IPS-NIHi11 (cell line): Measurements from ENCODE around the gene ENPEP.
"Not testable (repeated sequence)": the region's sequence is repeated elsewhere in the genome, so short reads cannot be mapped to it uniquely, and the experiment has no call there.

Experiments
- DNase-seq: peaks from one replicate; pipeline ENCODE4 v3.0.0; 2012; ENCODE audit warnings: mixed read lengths, low spot score

Gene ENPEP

DNA sequence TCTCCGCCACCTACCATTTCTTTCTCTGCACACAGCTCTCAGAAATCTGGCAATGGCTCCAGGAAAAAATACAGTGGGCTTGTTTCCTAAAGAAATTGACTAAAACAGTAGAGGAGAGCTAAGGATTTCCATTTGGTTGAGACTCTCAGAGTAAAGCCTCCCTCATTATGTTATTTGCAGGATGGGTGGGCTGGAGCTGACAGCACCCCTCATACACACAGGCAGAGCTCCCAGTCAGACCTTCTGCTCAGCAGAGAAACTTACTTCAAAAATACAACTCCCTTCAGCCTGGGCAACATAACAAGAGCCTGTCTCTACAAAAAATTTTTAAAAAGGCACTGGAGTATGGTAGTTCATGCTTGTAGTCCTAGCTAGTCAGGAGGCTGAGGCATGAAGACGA is 44.9 kb downstream of the ENPEP start:
- no peak for DNase-seq

DNA sequence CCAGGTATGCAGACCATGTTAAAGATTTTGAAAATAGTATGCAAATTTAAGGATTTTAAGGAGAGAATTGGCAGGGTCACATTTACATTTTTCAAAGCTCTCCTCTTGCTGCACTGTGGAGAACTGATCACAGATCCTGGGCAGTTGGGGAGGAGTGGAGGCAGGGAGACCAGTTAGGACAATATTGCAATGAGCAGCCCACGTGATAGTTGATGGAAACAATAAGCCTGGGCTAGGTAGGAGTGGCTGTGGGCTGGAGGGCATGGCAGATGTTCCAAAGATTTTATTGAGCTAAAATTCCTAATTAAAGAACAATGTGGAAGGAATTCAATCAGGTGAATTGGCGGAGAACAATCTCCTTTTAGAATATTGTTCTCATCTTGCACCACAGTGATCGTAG is 50.6 kb downstream of the ENPEP start:
- no peak for DNase-seq

DNA sequence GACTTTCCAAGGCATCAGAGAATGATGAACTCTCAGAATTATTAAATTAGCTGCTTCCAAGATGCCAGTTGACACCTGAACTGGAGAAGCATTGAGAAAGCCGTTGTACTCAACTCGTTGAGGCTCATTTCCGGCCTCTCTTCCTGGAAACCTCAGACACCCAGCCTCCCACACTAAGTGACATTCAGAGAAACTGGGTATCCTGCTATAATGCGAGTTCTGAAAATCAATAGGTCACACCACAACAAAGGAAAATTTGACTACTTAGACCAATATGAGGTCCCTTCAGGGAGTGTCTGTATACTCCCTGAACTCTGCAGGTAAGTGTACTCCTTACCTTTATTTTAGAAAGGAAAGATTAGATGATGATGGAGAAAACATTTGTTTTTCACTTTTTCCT is 51.2 kb downstream of the ENPEP start:
- no peak for DNase-seq

DNA sequence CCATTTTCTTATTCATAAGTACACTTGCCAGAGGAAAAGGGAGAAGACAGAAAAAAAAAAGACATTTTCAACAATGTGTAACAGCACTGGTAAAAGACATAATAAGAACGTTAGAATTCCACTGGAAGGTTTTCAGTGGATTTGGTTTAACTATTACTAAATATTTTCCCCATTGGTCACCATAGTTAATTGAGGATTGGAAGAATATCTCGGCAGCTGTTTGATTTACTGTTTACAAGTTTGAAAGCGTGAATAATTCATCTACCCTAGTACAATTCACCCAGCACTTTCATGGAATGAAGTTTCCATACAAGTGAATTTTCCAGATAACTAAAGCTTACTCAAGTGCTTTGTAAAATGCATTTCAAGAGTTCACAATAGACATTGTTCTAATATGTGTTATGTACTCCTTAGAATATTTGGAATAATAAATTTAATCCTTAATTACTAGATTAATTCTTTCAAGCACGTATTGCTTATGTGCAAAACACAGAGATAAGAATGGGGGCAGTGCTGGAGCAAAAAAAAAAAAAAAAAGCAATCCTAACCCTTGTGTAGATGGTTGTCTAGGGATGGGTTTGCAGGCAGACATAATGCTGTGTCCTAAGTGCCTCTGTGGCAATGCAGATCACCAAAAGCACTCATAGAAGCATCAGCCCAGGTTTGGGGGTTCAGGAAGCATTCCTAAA is 57.1 kb downstream of the ENPEP start:
- DNase-seq: no peak

DNA sequence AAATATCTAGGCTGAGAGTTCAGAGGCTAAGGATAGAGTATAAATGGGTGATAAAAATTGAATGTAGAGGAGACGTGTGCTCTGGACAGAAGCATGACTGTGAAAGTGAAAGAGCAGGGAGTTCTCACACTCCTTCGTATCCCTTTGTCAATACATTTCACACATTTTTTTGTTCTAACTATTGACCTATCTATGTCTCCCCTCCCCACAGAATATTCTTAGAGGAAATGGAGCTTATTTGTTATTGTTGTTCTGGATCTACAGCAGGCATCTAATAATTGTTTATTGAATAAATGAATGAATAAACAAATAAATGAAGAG is 57.6 kb downstream of the ENPEP start:
- DNase-seq: no peak

DNA sequence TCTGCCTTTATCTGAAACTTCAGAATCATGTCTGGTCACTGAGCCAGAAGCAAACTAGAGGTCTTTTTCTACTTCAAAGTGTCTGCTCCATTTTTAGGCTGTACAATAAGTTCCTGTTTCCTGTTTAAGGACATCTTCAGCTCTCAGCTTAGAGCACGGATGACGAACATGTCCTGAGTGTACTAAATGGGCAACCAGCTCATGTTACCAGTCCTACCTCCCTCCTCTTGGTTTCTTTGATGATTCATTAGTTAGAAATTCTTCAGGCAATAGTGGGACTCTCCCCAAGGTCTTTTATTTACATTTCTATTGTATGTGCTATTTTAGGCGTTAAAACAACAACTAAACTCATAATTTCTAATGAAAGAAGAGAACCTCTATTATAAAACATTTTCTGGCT is 58.0 kb downstream of the ENPEP start:
- DNase-seq: peak; percentile 46

DNA sequence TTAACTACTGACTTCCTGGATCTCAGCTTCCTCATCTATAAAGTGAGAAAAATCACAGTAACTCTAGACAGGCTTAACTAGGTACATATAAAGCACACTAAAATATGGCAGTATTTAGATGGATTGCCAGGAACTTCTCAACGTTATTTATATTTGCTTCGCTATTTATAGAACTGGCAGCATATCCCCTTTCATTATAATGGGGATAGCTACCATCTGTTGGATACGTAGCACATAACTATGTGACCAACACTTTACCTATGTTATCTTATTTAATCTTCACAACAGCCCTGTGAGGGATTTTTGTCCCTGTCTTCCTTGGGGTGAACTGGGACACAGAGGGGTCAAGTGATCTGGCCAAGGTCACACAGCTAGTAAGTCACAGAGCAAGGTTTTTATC is 64.6 kb downstream of the ENPEP start:
- no peak for DNase-seq

DNA sequence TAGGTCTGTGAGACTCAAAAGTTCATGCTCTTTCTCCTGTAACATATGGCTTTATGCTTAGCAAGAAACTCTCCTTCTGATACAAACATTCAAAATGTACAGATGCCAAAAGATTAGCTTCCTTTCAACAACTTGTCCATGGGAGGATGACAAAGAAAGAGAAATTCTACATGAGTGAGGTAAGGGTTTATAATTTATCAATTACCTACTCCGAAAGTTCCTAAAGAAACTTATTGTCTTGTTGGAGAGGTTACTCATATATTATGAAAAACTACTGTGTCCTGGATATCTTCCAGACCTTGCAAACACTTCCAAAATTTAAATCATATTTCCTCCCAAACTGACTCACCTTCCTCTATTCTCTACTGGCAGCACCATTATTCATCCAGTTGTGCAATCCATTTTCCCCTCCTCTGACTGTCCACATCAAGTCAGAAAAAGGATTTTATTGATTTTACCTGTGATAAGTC is 65.1 kb downstream of the ENPEP start:
- no peak for DNase-seq

DNA sequence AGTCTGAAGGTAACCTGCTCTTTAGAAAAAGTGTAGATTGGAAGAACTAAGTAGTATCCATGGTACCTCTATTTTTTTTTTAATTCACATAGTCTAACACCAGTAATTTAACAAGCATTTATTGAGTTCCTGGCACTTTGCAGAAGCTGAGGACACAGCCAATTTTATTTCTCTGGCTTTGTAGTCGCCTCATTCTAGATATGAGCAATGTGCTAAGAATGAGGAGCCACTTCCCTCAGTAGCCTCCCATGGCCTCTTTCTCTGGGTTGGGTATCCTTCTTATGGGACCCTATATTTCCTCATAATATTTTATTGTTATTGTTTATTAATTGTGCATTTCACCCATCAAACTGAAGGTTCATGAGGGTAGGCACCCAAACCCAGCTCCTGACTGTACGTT is 67.6 kb downstream of the ENPEP start:
- DNase-seq: no peak

DNA sequence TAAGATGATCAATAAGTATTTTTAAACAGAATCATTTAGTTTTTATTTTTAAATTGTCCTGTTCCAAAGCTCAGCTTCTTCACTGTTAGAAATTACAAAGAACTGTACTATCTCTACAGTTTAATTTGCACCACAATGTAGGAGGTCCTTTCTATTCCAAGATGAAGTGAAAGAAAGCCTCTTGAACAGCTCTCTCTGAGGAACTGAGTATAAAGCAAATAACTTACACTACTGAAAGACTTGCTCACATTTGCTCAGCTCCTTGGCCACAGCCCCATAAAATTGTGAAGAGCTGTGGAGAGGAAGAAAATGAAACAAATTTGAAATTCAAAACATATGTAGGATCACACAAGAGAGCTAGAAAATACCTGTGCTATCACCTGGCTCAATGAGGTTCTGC is 68.6 kb downstream of the ENPEP start:
- no peak for DNase-seq

DNA sequence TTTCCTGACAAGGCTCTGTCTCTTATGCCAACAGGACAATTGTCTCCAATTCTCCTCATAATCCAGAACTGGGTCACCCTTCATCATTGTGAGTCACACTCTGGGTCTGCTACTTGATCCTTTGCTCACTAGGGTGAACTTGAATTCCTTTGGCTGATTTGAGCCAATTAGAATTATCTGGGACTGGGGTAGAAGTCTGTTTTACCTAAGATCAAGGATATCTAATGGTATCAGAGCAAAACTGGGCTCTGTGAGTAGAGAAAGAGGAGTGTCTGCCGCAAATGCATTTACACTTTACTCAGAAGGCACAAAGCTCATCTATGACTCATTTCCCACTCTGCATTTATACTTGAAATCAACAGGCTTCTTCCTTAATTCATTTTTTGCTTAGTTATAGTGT is 74.3 kb downstream of the ENPEP start:
- no peak for DNase-seq

DNA sequence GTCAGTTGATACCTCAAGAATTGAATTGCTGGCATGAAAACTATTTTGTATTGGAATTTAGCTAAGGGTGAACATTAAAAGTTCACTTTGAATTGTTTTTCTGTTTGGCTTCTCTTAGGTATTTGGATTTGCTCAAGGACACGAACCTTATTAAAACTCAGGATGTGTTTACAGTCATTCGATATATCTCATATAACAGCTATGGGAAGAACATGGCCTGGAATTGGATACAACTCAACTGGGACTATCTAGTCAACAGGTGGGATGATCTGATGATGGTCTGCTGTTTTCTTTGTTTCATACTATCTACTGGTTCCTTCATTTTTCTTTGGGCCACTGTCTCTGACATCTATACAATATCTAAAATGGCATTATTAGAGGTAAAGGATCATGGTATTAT is 77.2 kb downstream of the ENPEP start:
- DNase-seq: no peak

DNA sequence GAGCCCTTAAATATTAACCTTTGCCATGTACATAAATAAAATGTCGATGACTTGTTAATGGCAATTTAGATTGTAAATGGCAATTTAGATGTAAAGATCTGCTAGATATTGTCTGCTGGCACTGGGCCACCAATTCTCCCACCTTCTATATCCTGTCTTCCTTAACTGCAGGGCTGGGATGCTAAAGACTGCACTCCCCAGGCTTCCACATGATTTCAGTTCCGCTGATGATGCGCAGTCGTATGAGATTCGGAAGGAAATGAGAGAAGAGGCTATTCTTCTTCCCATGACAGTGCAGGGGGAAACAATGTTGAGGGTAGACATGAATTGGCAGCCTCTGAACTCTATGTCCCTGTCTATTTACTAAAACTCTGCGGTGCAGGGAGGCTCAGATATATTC is 91.3 kb downstream of the ENPEP start:
- no peak for DNase-seq

DNA sequence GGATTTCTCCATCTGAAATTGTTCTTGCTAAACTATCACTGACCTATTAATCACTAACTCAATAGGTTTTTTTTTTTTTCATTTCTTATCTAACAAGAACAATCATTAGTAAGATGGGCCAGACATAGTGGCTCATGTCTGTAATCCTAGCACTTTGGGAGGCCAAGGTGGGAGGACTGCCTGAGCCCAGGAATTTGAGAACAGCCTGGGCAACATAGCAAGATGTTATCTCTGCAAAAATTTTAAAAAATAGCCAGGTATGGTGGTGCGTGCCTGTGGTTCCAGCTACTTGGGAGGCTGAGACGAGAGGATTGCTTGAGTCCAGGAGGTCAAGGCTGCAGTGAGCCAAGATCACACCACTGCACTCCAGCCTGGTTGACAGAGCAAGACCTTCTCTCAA is 100.7 kb downstream of the ENPEP start:
- not testable (repeated sequence) for DNase-seq

DNA sequence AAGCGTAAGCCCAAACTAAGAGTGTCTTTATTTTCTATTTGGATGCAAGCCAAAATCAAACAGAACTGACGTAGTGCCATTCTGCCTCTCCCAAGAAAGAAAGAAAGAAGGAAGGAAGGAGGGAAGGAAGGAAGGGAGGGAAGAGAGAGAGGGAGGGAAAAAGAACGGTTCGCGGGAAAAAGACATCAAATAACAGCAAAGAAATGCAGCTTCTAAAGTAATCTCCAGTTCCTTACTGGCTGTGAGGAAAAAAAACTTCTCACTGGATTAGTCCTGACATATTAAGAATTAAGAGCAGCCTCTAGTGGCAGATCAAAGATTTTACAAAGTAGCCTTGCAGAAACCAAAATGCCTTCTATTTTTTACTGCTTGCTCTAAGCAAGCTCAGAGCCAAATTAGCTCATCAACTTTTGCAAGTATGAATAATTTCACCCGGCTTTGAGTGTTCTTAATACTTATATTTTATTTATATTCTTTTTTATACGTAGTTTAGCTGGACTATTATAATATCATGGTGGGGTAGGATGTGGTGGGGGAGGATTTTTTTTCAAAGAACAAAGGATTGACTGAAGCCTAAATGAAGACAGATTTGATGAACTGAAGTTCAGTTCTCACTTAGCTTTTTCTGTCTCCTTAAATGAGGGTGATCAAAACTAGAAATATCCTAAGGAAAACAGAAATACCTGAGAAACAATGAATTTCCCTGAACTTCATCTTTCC is 110.3 kb downstream of the ENPEP start:
- peak; percentile 61 for DNase-seq

DNA sequence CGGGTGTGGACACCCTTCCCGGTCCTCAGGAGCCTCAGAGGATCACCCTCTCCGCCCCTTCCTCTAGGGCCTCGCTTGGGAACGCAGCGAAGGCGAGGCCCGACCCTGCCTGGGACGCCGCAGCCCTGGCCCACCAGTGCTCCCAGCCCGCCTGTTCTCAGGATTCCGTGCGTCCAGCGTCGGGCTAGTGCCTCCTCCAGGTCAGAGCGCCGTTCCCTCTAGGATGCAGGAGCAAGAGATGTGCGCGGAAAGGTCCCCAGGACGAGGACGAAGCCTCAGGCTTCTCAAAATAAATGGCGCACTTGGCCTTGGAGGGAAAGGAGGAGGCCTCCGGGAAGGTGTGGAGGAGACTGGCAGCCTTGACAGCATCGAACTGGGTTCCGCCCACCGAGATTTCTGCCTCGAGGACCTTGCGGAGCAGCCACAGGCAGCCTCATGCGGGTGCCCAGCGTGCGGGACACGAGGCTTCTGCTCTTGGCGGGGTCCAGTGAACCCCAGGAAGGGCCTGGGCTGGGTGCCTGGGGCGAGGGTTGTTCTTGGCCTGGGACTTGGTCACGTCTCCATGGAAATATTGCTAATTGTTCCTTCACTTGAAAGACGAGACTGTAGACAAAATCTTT is 111.8 kb downstream of the ENPEP start:
- no peak for DNase-seq

DNA sequence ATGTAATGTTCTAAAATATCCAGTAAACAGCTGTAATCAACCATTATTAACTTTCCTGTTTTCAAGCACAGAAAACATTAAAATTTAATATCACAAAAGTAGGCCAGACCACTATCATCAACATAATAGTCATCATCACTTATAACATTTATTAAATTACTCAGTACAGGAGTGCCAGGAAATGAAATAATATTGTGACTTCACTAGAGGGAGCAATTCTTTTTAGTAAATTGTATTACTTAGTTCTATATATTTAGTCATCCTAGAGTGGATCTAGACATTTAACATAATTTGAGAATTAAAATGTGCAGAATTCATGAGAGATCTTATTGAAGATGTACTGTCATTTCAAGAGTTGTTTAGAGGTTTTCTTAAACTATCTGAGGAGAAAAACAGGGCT is 113.3 kb downstream of the ENPEP start:
- no peak for DNase-seq

DNA sequence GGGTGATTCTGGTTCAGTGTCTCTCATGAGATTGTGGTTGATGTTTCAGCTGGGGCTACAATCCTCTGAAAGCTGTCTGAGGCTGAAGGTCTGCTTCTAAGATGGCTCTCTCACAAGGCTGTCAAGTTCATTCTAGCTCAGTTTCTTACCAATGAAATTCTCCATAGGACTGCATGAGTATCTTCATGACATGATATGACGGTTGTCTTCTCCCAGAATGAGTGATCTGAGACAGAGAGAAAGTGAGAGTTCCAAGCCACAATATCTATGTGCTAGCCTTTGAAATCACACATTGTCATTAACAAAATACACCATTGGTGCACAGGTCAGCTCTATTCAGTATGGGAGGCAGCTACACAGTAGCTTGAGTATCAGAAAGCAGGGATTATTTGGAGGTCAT is 119.6 kb downstream of the ENPEP start:
- no peak for DNase-seq

DNA sequence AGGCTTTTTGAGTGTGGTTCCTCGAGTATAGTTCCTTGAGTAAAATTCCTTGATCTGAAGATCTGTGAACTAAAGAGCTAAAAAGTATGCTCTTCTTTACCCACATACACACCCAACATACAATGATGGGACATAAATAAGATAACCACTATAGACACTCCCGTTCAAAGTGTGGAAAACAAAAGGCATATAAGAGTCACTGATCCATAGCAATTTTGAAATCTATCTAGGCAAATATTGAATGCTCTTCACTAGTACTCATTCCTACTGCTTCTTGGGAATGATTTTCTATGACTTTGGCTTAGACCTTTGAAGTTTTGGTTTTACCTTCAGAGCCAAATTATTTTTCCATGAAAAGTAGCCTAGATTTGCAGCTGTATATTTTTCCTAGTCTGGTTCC is 120.5 kb downstream of the ENPEP start:
- DNase-seq: no peak

DNA sequence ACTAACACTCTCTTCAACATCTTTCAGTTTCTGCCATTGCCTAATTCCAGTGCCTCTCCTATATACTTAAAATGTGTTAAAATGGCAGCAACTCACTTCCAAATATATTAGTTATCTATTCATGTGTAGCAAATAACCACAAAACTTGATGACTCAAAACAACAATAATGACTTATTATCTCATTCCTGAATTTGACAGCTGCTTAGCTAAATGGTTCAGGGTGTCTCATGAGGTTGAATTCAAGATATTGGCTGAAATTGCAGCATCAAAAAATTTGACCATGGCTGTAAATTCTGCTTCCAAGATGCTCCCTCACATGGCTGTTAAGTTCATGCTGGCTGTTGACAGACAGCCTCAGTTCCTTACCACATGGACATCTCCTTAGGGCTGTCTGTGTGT is 121.6 kb downstream of the ENPEP start:
- DNase-seq: no peak

DNA sequence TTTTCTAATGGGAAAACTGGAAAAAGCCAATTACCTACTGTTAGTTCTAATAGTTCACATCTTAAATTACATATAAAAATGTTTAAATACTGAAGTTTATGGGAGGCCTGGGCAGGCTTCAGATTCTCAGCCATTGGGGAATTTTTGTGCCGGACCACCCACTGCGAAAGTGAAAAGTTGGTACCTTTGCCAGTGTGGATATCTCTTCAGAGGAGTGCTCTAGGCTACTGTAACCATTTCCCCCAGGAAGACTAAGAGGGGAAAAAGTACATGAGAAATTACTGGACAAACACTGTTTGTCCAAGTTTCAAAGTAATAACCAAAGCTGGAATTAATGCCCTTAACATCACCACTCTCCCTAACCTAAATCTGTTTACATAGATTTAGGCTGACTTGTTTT is 126.1 kb downstream of the ENPEP start:
- no peak for DNase-seq

DNA sequence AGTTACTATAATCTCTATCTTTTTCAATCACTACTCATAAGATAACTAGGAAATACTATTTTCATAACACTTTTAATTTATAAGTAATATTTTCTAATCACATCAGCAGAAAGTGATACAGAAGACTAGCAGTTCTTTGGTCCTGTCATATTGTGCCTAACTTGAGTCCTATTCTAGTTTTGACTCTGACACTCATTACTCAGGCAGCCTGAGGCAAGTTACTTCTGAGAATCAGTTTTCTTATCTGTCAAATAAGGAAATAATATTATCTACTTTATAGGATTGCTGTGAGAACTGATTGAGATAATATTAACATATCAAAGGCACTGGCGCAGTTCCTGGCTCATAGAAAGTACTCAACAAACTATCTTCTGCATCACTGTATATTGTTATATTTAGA is 129.1 kb downstream of the ENPEP start:
- no peak for DNase-seq

DNA sequence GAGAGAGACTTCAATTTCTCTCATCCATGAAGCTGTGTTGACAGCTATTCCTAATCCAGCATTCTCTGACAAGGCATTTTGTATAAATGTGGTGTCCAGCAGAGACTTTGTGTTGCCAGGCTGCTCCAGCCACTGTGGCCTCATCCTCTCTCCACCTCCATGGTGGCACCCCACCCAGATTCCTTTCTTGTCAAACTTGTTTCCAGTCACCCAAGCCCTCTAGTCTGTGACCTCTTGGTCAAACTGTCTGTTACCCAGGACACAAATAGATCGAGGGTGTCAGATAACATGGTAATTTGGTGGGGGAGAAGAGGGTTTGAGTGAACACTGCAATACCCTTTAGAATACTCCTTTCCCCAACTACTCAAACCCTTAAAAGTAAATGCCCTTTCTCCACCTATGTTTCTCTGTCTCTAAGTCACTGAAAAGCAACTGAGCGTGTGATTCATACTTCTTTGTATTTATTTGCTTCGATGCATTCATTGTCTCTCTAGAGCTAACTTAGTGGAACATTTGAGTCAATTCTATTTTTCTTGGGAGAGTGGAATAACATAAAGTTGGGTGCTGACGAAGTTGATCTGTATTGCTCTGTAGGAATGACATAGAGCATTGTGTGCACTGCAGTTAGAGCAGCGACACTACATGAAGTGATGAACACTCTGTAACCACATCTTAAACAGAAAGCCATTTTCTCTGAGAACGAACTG is 133.2 kb downstream of the ENPEP start:
- DNase-seq: no peak
